AG20443 (cell line): ENCODE measurements around the gene MEIS3.
A peak's percentile ranks its signal among the peaks of the same experiment; 100 is the strongest.
"Not testable (repeated sequence)": the region's sequence is repeated elsewhere in the genome, so short reads cannot be mapped to it uniquely, and the experiment has no call there.

ENCODE experiments used
- DNase-seq: peaks from one replicate; pipeline ENCODE4 v3.0.0; 2012; ENCODE audit warnings: low spot score, mixed read lengths

Gene MEIS3

DNA sequence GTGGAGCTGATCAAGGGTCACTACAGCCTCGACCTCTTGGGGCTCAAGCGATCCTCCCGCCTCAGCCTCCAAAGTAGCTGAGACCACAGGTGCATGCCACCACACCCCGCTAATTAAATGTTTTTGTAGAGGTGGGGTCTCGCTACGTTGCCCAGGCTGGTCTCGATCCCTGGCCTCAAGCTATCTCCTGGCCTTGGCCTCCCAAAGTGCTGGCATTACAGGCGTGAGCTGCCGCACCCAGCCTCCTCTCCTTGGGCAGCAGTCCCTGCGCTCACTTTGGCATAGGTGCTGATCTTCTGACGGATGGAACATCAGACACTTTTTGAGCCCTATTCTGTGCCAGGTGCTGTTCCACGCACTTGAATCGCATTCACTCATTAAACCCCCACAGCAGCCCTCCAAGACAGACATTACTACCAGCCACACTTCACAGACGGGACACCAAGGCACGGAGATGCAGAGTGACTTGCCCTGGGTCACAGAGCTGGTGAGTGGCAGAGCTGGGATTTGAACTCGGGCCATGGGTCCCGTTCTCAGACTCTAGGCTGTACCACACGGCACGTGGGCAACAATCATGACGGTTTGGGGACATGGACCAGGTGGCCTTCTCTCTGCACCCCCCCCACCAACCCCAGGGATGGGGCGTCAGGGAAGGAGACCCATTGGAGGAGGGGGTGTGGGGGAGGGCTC lies 3.2 kb downstream of the MEIS3 start:
- no peak for DNase-seq

DNA sequence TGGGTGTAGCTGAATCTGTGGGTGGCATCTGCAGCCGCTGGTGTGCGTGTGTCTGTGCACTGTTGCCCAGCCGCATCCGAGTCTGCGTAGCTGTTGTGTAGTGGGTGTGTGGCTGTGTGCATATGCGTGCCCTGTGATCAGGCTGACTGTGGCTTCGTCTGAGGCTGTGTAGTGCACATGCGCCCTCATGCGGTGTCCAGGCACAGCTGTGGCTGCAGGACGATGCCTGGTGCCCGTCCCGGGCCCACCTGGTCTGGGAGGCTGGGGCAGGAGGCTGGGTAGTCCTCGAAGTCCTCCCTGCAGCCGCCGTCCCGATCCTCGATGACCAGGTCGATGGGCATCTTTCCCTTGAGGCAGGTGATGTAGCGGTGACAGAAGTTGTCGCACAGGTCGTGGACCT lies 4.9 kb downstream of the MEIS3 start:
- DNase-seq = no peak

DNA sequence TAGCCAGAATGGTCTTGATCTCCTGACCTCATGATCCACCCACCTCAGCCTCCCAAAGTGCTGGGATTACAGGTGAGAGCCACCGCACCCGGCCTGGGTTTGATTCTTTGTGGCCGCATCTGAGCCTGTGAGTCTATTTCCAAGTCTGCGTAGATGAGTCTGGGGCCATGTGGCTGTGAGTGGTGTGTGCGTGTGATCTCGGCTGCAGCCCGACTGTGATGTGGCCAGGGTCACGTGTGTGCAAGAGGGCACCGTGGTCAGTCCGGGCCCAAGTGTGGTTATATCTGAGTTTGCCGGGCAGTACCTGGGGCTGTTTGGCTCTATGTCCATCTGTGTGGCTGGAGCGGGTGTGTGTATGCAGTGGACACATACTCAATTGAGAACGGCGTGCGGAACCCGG lies 5.4 kb downstream of the MEIS3 start:
- no peak for DNase-seq

DNA sequence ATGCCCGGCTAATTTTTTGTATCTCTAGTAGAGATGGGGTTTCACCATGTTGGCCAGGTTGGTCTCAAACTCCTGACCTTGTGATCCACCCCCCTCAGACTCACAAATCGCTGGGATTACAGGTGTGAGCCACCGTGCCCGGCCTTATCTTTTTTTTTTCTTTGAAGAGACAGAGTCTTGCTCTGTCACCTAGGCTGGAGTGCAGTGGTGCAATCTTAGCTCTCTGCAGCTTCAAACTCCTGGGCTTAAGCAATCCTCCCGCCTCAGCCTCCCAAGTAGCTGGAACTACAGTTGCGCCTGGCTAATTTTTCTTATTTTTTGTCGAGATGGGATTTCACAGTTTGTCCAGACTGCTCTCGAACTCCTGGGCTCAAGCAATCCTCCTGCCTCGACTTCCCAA lies 7.6 kb downstream of the MEIS3 start:
- not testable (repeated sequence) for DNase-seq

DNA sequence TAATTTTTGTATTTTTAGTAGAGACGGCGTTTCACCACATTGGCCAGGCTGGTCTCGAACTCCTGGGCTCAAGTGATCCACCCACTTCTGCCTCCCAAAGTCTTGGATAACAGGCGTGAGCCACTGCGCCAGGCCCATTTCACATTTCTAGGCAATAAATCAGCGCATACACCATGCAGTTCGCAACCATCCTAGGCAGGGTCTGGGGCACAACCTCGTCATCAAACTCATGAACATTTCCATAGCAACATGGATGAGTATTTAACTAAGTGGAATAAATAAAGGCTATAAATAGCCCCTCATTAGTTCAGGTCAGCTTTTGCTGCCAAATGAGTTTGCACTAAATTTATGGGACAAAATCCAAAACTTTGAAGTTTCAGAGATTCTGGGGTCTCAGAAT lies 8.2 kb downstream of the MEIS3 start:
- DNase-seq = no peak

DNA sequence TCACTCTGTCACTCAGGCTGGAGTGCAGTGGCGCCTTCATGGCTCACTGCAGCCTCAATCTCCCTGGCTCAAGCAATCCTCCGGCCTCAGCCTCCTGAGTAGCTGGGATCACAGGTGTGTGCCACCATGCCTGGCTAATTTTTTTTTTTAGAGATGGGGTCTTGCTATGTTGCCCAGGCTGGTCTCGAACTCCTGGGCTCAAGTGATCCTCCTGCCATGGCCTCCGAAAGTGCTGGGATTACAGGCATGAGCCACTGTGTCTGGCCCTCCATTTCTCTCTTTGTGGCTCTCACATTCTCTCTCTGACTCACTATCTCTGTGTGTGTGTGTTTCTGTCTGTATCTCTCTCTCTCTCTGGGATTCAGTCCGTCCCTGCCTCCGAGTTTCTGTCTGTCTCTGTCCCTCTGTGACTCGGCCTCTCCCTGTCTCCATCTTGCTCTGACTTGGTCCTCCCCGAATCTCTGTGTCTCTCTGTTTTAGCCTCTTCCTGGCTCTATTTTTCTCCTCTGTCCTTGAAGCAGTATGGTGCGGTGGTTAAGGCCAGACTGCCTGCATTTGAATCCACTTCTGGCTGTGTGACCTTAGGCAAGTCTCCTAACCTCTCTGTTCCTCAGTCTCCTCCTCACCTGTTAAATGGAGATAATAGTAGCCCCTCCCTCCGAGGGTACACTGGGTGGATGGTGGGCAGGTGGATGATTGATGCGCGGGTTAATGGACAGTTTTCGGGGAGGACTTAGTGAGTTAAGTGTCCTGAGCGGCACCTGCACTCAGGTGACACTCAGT lies 11.0 kb downstream of the MEIS3 start:
- no peak for DNase-seq

DNA sequence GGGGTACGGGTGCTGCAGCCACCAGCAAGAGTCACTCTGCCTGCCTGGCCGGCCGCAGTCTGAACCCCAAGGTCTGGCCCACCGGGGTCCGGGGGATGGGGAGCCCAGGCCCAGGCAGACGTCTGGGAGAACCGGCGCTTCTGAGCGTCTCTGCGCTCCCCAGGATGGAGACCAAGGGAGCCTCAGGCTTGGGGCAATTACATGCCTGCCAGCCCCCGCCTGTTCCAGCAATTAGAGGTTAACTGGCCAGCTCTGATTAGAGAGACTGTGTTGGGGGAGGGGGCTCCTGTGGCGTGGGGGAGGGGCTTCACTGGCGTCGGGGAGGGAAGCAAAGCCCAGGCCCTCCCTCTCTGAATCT lies 11.9 kb downstream of the MEIS3 start:
- DNase-seq = no peak

DNA sequence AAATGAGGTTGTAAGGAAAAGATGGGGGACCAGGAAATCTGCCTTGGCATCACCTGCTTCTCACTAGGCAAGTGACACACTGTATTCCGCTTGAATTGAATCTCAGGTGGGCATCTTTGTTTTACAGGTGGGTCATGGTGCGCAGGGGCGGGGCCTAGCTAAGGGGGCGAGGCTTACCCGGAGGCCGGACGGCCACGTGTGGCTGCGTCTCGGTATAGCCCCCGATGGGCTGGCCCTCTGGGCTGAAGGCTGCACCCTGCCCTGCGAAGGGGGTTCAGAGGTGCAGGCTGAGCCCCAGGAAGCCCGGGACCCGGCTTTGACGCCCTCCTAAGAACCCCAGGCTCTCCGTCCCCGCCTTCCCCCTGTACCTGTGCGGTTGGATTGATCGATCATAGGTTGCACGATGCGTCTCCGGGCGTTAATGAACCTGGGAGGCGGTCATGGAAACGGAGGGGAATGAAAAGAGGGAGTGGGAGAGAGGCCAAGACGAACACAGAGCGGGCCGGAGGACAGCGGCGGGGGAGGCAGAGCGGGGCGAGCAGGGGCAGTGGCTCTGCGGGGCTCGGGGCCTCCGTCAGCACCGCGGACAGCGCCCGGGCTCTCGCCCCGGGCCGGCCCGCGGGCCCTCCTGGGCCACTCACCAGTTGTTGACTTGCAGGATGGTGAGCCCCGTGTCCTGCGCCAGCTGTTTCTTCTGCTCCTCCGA lies 12.5 kb downstream of the MEIS3 start:
- DNase-seq = peak; percentile 48

DNA sequence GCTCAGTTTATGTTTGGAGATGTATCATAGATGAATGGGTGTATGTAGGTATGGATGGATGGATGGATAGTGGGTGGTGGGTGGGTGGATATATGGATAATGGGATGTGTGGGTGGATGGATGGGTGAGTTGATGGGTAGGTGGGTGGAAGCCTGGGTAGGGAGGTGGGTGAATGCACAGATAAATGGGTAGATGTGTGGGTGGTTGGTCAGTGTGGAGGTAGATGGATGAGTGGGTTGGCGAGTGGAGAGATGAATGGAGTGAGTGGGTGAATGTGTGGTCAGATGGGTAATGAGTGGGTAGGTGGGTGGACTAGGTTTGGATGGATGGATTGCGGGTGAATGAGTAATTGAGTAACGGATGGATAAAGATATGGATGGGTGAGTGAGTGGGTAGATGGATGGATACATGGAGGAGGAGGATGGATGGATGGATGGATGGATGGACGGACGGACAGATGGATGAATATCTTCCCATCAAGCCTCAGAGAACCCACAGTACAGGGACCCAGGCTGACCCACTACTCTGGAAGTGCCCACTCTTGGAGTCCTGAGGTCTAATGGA lies 13.4 kb downstream of the MEIS3 start:
- no peak for DNase-seq

DNA sequence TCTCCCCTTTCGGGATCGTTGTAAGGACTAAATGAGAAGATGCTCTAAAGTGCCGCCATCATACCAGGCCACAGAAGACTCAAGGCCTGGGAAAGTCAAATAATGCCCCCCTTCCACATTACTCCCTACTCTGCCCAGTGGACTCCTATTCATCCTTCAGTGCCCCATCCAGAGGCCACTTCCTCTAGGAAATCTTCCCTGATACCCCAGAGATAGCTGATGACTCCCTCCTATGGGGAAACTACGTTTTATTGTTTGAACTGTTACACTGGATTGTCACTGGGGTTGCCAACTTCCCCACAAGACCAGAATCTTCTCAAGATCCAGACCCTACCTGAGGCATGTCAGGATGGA lies 14.2 kb downstream of the MEIS3 start:
- DNase-seq = no peak

DNA sequence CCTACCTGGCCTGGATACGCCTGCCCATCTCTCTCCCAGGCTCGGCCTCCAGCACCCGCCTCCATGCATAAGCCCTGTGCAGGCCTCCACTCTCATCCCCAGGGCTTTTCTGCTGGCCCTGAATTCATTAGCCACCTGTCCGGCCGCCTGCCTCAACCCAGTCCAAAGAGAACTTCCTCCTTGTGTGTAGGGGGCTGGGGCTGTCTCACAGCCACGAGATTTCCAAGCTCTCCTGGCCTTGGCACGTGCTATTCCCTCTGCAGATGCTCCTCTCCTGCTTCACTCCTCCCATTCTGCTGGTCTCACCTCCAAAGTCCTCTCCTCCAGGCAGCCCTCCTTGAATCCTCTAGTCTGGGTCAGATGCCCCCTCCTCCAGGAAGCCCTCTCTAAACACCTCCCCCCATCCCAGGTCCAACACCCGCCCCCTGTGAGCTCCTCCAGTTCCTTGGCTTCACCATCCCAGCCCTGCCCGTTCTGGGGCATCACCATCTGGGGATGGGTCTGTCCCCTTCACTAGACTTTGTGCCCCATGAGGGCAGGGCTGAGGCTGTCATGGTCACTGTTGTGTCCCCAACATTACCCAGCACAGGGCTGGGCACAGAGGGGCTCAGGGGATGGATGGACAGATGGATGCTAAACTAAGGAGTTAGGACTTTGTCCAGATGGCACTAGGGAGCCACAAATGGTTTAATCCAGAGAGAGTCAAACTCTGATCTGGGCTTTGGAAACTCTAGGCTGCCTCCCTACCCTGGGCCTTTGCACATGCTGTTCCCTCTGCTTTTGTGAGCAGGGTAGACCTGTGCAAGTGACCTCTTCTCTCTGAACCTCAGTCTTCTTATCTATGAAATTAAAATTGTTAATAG lies 14.8 kb downstream of the MEIS3 start:
- DNase-seq = no peak

DNA sequence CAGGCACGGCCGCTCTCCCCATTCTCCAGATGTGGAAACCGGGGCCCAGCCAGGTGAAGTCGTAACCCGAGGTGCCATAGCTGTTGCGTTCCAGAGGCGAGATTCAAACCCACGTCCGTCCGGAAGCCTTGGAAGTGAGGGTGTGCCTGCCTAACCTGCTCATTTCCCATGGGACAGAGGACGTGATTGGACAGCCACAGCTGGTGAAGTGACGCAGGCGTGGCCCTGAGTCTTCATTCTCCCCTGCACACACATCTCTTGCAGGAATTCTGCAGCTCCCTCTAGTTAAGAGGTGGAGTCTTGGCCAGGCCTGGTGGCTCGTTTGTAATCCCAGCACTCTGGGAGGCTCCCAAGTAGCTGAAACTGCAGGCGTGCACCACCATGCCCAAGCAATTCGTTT lies 16.8 kb downstream of the MEIS3 start:
- DNase-seq = no peak

DNA sequence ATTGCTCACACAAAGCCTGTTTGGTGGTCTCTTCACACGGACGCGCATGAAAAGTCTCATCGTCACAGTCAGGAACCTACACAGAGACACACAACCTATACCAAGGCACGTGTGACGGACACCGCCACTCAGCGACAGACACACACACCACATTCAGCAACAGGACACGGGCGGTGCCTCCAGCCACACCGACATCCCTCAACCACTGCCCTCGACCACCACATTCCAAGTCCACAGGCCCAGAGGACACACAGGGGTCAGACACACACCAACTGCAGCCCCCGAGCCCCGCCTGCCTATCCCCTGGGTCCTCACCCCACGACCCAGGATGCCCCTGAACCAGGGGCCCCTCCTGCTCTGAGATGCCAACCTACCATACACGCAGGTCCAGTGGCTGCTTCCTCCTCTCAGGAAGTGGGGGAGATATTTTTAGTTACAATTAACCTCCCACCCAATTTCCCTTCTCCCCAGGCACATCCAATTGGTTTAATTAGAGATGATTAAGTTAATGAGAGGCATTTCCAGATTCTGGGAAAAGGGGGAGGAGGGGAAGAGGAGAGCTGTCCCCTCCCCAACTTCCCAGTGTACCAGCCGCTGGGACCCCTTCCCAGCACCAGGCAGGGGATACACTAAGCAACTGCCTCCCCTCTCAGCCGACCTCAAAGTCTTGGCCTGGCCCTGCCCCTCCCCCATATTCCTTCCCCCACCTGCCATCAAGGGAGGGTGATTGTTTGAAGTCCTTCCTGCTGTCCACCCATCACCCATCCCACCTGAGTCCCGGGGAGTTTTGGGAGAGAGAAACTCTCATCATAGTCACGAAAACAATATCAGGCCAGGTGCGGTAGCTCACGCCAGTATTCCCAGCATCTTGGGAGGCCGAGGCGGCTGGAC lies 20.4 kb downstream of the MEIS3 start:
- no peak for DNase-seq

DNA sequence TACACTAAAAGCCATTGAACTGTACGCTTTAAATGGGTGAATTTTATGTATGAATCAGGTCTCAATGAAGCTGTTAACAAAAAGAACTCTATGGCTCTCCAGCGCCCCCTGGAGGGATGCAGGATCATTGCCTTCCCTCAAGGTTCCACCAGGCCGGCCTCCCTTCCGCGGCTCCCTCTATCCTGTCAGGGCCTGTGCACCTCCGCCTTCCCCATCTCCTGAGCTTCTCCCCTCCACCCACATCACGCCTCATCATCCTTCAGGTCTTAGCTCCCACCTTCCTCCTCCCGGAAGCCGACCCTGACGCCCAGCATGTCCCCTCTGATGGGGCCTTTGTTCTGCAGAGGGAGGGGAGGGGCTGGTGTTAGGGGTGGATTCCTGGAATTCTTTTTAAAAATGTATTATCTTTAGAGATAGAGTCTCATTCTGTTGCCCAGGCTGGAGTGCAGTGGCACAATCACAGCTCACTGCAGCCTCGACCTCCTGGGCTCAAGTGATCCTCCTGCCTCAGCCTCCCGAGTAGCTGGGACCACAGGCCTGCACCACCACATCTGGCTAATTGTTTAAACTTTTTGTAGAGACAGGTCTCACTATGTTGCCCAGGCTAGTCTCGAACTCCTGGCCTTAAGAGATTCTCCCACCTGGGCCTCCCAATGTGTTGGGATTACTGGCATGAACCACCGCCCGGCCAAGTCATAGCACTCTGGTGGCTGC lies 27.7 kb downstream of the MEIS3 start:
- DNase-seq = peak; percentile 88

DNA sequence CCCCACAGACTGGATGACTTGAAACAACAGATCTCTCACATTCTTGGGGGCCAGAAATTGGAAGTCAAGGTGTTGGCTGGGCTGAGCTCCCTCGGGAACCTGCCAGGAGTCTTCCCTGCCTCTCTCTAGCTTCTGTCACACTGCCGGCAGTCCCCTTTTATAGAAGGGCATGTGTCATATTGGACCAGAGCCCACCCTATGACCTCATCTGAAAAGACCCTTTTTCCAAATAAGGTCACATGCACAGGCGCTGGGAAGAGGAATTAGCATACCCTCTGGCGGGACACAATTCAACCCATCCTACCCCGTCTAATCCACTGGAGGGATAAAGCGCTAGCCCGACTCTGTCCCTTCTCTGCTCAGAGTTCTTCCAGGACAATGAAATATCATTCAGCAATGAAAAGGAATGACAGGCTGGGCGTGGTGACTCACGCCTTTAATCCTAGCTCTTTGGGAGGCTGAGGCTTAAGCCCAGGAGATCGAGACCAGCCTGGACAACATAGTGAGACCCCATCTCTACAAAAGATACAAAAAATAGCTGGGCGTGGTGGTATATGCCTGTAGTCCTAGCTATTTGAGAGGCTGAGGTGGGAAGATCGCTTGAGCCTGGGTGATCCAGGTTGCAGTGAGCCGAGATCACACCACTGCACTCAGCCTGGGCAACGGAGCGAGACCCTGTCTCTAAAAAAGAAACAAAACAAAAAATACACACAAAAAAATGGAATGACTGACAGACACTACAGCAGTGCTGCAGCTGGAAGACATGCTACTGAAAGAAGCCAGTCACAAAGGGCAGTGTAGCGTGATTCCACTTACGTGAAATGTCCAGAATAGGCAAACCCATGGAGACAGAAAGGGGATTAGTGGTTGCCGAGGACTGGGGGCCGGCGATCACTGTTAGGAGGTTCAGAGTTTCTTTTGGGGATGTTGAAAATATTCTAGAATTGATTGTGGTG lies 28.5 kb downstream of the MEIS3 start:
- no peak for DNase-seq

DNA sequence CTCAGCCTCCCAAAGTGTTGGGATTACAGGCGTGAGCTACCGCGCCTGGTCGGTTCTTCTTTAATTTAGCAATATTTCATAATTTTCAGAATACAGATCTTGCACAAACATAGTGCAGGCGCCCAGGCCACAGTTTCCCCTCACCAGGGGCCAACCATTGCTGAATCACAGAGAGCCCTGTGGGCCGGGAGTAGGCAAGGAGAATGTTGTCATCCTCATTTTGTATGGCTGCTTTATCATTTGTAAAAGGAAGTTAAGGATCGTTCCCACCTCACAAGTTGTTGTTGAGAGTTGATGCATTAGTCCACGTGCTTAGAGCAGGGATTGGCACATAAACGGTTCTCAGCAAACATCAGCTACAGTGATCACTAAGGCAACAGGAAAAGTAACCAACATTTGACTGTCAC lies 30.2 kb downstream of the MEIS3 start:
- DNase-seq = no peak

DNA sequence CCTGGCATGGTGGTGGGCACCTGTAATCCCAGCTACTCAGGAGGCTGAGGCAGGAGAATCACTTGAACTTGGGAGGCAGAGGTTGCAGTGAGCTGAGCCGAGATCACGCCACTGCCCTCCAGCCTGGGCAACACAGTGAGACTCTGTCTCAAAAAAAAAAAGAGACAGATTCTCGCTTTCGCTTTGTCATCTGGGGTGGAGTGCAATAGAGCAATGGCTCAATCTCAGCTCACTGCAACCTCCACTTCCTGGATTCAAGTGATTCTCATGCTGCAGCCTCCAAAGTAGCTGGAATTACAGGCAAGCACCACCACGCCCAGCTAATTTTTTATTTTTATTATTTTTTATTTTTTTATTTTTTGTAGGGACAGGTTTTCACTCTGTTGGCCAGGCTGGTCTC lies 30.6 kb downstream of the MEIS3 start:
- DNase-seq = not testable (repeated sequence)

DNA sequence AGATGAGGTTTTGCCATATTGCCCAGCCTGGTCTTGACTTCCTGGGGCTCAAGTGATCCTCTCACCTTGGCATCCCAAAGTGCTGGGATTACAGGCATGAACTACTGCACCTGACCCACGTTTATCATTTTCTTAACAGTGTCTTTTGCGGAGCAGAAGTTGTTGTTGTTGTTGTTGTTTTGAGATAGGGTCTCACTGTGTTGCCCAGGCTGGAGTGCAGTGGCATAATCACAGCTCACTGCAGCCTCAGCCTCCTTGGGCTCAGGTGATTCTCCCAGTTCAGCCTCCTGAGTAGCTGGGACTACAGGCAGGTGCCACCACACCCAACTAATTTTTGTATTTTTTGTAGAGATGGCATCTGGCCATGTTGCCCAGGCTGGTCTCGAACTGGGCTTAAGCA lies 31.7 kb downstream of the MEIS3 start:
- not testable (repeated sequence) for DNase-seq

DNA sequence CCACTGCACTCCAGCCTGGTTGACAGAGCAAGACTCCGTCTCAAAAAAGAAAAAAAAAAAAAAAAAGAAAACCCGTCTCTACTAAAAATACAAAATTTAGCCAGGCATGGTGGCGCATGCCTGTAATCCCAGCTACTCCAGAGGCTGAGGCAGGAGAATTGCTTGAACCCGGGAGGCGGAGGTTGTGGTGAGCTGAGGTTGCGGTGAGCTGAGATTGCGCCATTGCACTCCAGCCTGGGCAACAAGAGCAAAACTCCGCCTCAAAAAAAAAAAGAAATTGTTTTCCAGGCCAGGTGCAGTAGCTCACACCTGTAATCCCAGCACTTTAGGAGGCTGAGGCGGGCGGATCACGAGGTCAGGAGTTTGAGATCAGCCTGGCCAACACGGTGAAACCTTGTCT lies 32.7 kb downstream of the MEIS3 start:
- not testable (repeated sequence) for DNase-seq
